CD8-positive, alpha-beta memory T cell (primary cell): ENCODE measurements around the gene DCBLD1. TPM values are rescaled to one million over a fixed set of nuclear protein-coding genes. Genes with fewer than 3 reads are reported as not detected.
A peak's percentile ranks its signal among the peaks of the same experiment; 100 is the strongest.

Experiments used
- CTCF ChIA-PET: fragments of 350-600 bp; sonication (Branson Sonifier 250); formaldehyde crosslinking; loops from one replicate; lab custom pipeline; 2021; ENCODE audit warnings: antibody characterized with exemption; lab: Charles Lee
- POLR2A ChIA-PET: fragments of 350-600 bp; sonication (Branson Sonifier 250); formaldehyde crosslinking; loops from one replicate; lab custom pipeline; 2021; ENCODE audit warnings: antibody characterized with exemption; lab: Charles Lee
- DNase-seq, 5 donors: peaks; one replicate each; pipeline versions ENCODE4 v3.0.0 to v3.0.0-alpha.2; 2020 to 2022; ENCODE audit warnings: mixed read lengths in 1 of 5
- H3K27ac ChIP-seq: one replicate; pipeline ENCODE4 v1.7.0; 2013; ENCODE audit warnings: low read depth, mild to moderate bottlenecking, low read length, moderate library complexity
- H3K27me3 ChIP-seq: 2 replicates; pipeline ENCODE4 v1.7.0; 2013; ENCODE audit warnings: low read length, mild to moderate bottlenecking; ENCODE audit not compliant: insufficient read depth, poor library complexity, severe bottlenecking
- H3K36me3 ChIP-seq: 2 replicates; pipeline ENCODE4 v1.7.0; 2013; ENCODE audit warnings: mild to moderate bottlenecking, low read length, moderate library complexity; ENCODE audit not compliant: insufficient read depth
- H3K4me1 ChIP-seq: 2 replicates; pipeline ENCODE4 v1.7.0; 2013; ENCODE audit warnings: mild to moderate bottlenecking, low read length, moderate library complexity; ENCODE audit not compliant: insufficient read depth
- H3K4me3 ChIP-seq: 2 replicates; pipeline ENCODE4 v1.7.0; 2013; ENCODE audit warnings: mild to moderate bottlenecking, low read length
- H3K9me3 ChIP-seq: 2 replicates; pipeline ENCODE4 v1.7.0; 2013; ENCODE audit warnings: mild to moderate bottlenecking, low read length
- H3K27ac Mint-ChIP-seq, 8 donors: one replicate each; pipeline ENCODE4 v1.8.0; 2020 to 2021; ENCODE audit warnings: mixed read lengths in 8 of 8, mild to moderate bottlenecking in 6 of 8, inconsistent platforms in 3 of 8, moderate library complexity in 3 of 8
- H3K27me3 Mint-ChIP-seq, 2 donors: one replicate each; pipeline ENCODE4 v1.8.0; 2020 to 2021; ENCODE audit warnings: mixed read lengths in 2 of 2, mild to moderate bottlenecking in 1 of 2, moderate library complexity in 1 of 2
- H3K36me3 Mint-ChIP-seq, 3 donors: one replicate each; pipeline ENCODE4 v1.8.0; 2020 to 2021; ENCODE audit warnings: mixed read lengths in 3 of 3, inconsistent platforms in 1 of 3, mild to moderate bottlenecking in 1 of 3
- H3K4me1 Mint-ChIP-seq, 3 donors: one replicate each; pipeline ENCODE4 v1.8.0; 2020 to 2021; ENCODE audit warnings: mixed read lengths in 3 of 3, inconsistent platforms in 1 of 3, mild to moderate bottlenecking in 1 of 3
- H3K4me3 Mint-ChIP-seq, 7 donors: one replicate each; pipeline ENCODE4 v1.8.0; 2020 to 2021; ENCODE audit warnings: mixed read lengths in 7 of 7, mild to moderate bottlenecking in 6 of 7, moderate library complexity in 4 of 7, inconsistent platforms in 2 of 7
- H3K9me3 Mint-ChIP-seq, 5 donors: one replicate each; pipeline ENCODE4 v1.8.0; 2020 to 2022; ENCODE audit warnings: mixed read lengths in 5 of 5, mild to moderate bottlenecking in 3 of 5, moderate library complexity in 2 of 5, inconsistent platforms in 1 of 5
- polyA plus RNA-seq: library from polyadenylated mRNA; unstranded; fragments of 300-500 nt; fragmentation: Illumina TruSeq; gene quantifications from one replicate; pipeline ENCODE4 v1.2.3, GENCODE V29; 2021
- total RNA-seq, 2 experiments: library from RNA; stranded (reverse); gene quantifications; one replicate each; pipeline ENCODE4 v1.2.3, GENCODE V29; 2021

The DCBLD1 gene
- total and polyA plus RNA-seq, 3 experiments from 2014 or later = 3.3 to 4.8 (median 4.1) TPM

- H3K36me3 Mint-ChIP-seq = peaks cover 0 to 2% (median 0%) of the 10 kb centered on the region in 3 donors
- ChIA-PET POLR2A (interaction anchor here (1.0 to 1.4 kb wide), 3 partner anchors 53 to 71 kb away, joined by 3 to 4 read pairs (median 3); partner anchors contain the start of gene GOPC), CTCF (interaction anchor here (0.9 to 15.2 kb wide), 7 partner anchors 8 to 100 kb away, joined by 3 to 109 read pairs (median 4); partner anchors contain the start of gene DCBLD1)
- peak in 4 of 5 donors; percentile 3 to 57 (median 38) for DNase-seq
- peaks cover 34% of the 10 kb centered on the region for H3K4me1 ChIP-seq
- H3K4me3 Mint-ChIP-seq = peak overlapping the region; percentile 80 to 93 (median 86)
- no peaks in the 10 kb centered on the region for H3K9me3 Mint-ChIP-seq
- H3K9me3 ChIP-seq = no peaks in the 10 kb centered on the region
- no peaks in the 10 kb centered on the region for H3K27me3 ChIP-seq
- no peaks in the 10 kb centered on the region for H3K36me3 ChIP-seq
- no peak overlapping the region for H3K27ac ChIP-seq
- H3K4me1 Mint-ChIP-seq = peaks cover 39 to 46% (median 44%) of the 10 kb centered on the region in 3 donors
- peak overlapping the region; percentile 81 to 95 (median 92) for H3K27ac Mint-ChIP-seq
- peak overlapping the region; percentile 65 for H3K4me3 ChIP-seq
- H3K27me3 Mint-ChIP-seq = no peaks in the 10 kb centered on the region
Measured at GRCh38 chr6:117549611-117550010, 67.1 kb downstream of the DCBLD1 start.

GRCh38 chr6:117550078-117550600, 67.7 kb downstream of the DCBLD1 start:
- peaks cover 0 to 2% (median 0%) of the 10 kb centered on the region in 3 donors for H3K36me3 Mint-ChIP-seq
- ChIA-PET CTCF (interaction anchor here (0.9 to 15.2 kb wide), 6 partner anchors 8 to 100 kb away, joined by 3 to 109 read pairs (median 4); partner anchors contain the start of gene DCBLD1), POLR2A (interaction anchor here (1.0 kb wide), 2 partner anchors 52 to 72 kb away, joined by 3 to 4 read pairs; partner anchors contain the start of gene GOPC)
- Histone ChIP-seq H3K27me3 (no peaks in the 10 kb centered on the region), H3K27ac (no peak overlapping the region), H3K4me3 (no peak overlapping the region), H3K4me1 (peaks cover 34% of the 10 kb centered on the region), H3K36me3 (no peaks in the 10 kb centered on the region), H3K9me3 (no peaks in the 10 kb centered on the region)
- H3K4me1 Mint-ChIP-seq = peaks cover 39 to 46% (median 44%) of the 10 kb centered on the region in 3 donors
- H3K4me3 Mint-ChIP-seq = peak overlapping the region; percentile 80 to 93 (median 86)
- H3K9me3 Mint-ChIP-seq = no peaks in the 10 kb centered on the region
- H3K27ac Mint-ChIP-seq = peak overlapping the region; percentile 81 to 95 (median 92)
- H3K27me3 Mint-ChIP-seq = no peaks in the 10 kb centered on the region
- DNase-seq = no peak

- ChIA-PET CTCF (interaction anchor here (0.8 to 15.2 kb wide), 6 partner anchors 54 to 101 kb away, joined by 3 to 109 read pairs (median 3); partner anchors contain the start of gene DCBLD1), POLR2A (interaction anchor here (0.8 to 1.0 kb wide), 3 partner anchors 51 to 101 kb away, joined by 3 read pairs; partner anchors contain the start of gene GOPC)
- Histone ChIP-seq H3K27me3 (no peaks in the 10 kb centered on the region), H3K27ac (no peak overlapping the region), H3K9me3 (no peaks in the 10 kb centered on the region), H3K4me1 (peaks cover 34% of the 10 kb centered on the region), H3K36me3 (no peaks in the 10 kb centered on the region), H3K4me3 (no peak overlapping the region)
- Mint-ChIP-seq H3K4me3 (peak overlapping the region in 5 of 7 donors; percentile 1 to 87 (median 80)), H3K9me3 (no peaks in the 10 kb centered on the region), H3K4me1 (peaks cover 39 to 47% (median 46%) of the 10 kb centered on the region in 3 donors), H3K36me3 (peaks cover 0 to 2% (median 0%) of the 10 kb centered on the region in 3 donors), H3K27me3 (no peaks in the 10 kb centered on the region), H3K27ac (peak overlapping the region; percentile 30 to 94 (median 77))
- peak in 1 of 5 donors; percentile 28 for DNase-seq
Measured at GRCh38 chr6:117550618-117551242, 68.3 kb downstream of the DCBLD1 start.

GRCh38 chr6:117552618-117553017, 70.1 kb downstream of the DCBLD1 start:
- Histone ChIP-seq H3K27me3 (no peaks in the 10 kb centered on the region), H3K36me3 (no peaks in the 10 kb centered on the region), H3K9me3 (no peaks in the 10 kb centered on the region), H3K4me3 (no peak overlapping the region), H3K4me1 (peaks cover 27% of the 10 kb centered on the region), H3K27ac (no peak overlapping the region)
- POLR2A ChIA-PET = no interaction called here
- peaks cover 0 to 2% (median 0%) of the 10 kb centered on the region in 3 donors for H3K36me3 Mint-ChIP-seq
- peaks cover 33 to 39% (median 36%) of the 10 kb centered on the region in 3 donors for H3K4me1 Mint-ChIP-seq
- no peaks in the 10 kb centered on the region for H3K9me3 Mint-ChIP-seq
- DNase-seq = no peak
- no peak overlapping the region for H3K4me3 Mint-ChIP-seq
- H3K27me3 Mint-ChIP-seq = no peaks in the 10 kb centered on the region
- no peak overlapping the region for H3K27ac Mint-ChIP-seq
- CTCF ChIA-PET = interaction anchor here (1.3 to 15.2 kb wide), 2 partner anchors 72 to 103 kb away, joined by 6 to 109 read pairs; partner anchors contain the start of gene DCBLD1

GRCh38 chr6:117553142-117553541, 70.7 kb downstream of the DCBLD1 start:
- Histone ChIP-seq H3K27ac (no peak overlapping the region), H3K4me1 (peaks cover 27% of the 10 kb centered on the region), H3K9me3 (no peaks in the 10 kb centered on the region), H3K36me3 (no peaks in the 10 kb centered on the region), H3K4me3 (no peak overlapping the region), H3K27me3 (no peaks in the 10 kb centered on the region)
- ChIA-PET CTCF (interaction anchor here (1.3 to 15.2 kb wide), 2 partner anchors 73 to 103 kb away, joined by 6 to 109 read pairs; partner anchors contain the start of gene DCBLD1), POLR2A (no interaction called here)
- Mint-ChIP-seq H3K27me3 (no peaks in the 10 kb centered on the region), H3K4me1 (peaks cover 32 to 38% (median 34%) of the 10 kb centered on the region in 3 donors), H3K27ac (no peak overlapping the region), H3K9me3 (no peaks in the 10 kb centered on the region), H3K4me3 (no peak overlapping the region), H3K36me3 (peaks cover 0 to 2% (median 0%) of the 10 kb centered on the region in 3 donors)
- no peak for DNase-seq

- H3K27ac Mint-ChIP-seq = no peak overlapping the region
Measured at GRCh38 chr6:117555262-117555849, 72.9 kb downstream of the DCBLD1 start.

GRCh38 chr6:117555882-117556498, 73.5 kb downstream of the DCBLD1 start:
- peaks cover under 1% of the 10 kb centered on the region for H3K4me1 ChIP-seq
- H3K4me3 ChIP-seq = no peak overlapping the region
- Mint-ChIP-seq H3K9me3 (no peaks in the 10 kb centered on the region), H3K4me1 (peaks cover 5 to 10% (median 6%) of the 10 kb centered on the region in 3 donors), H3K4me3 (no peak overlapping the region), H3K27me3 (no peaks in the 10 kb centered on the region), H3K36me3 (peaks cover 0 to 5% (median 2%) of the 10 kb centered on the region in 3 donors), H3K27ac (no peak overlapping the region)
- H3K36me3 ChIP-seq = no peaks in the 10 kb centered on the region
- ChIA-PET CTCF (interaction anchor here (0.7 to 15.2 kb wide), 9 partner anchors 8 to 112 kb away, joined by 3 to 109 read pairs (median 6); partner anchors contain the start of gene DCBLD1), POLR2A (no interaction called here)
- no peak overlapping the region for H3K27ac ChIP-seq
- H3K9me3 ChIP-seq = no peaks in the 10 kb centered on the region
- peak; percentile 44 to 62 (median 47) for DNase-seq
- H3K27me3 ChIP-seq = no peaks in the 10 kb centered on the region

More at GRCh38 chr6:117555262-117555849, 72.9 kb downstream of the DCBLD1 start:
- Mint-ChIP-seq H3K4me3 (no peak overlapping the region), H3K36me3 (peaks cover 0 to 2% (median 2%) of the 10 kb centered on the region in 3 donors), H3K9me3 (no peaks in the 10 kb centered on the region), H3K4me1 (peaks cover 12 to 17% (median 12%) of the 10 kb centered on the region in 3 donors), H3K27me3 (no peaks in the 10 kb centered on the region)
- ChIA-PET CTCF (interaction anchor here (0.7 to 15.2 kb wide), 11 partner anchors 9 to 532 kb away, joined by 3 to 109 read pairs (median 5); partner anchors contain the start of gene DCBLD1), POLR2A (interaction anchor here (0.7 kb wide), 1 partner anchor 127 kb away, joined by 3 read pairs; no protein-coding TSS in a partner anchor)
- H3K27ac ChIP-seq = no peak overlapping the region
- no peaks in the 10 kb centered on the region for H3K27me3 ChIP-seq
- H3K4me1 ChIP-seq = peaks cover 7% of the 10 kb centered on the region
- H3K36me3 ChIP-seq = no peaks in the 10 kb centered on the region
- H3K9me3 ChIP-seq = no peaks in the 10 kb centered on the region
- DNase-seq = no peak
- H3K4me3 ChIP-seq = no peak overlapping the region
